Measurements from ENCODE around the gene SNX8.

DNA sequence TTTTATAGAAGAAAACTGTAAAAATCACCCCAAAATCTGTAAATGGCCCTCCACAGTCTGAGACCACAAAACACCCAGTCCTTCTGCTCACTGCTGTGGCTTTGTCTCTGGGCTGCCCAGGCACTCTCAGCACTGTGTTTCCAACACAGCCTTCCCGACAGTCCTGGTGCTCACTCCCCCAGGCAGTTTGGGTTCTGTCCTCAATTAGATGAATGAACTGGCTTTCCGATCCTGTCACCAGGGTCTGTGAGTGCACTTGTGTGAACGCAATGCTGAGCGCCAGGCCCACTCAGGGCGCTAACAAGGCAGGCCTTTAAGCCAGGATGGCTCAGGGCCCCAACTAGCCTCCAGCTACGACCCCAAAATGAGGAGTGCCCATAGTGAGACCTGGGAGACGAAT, 84.8 kb downstream of the SNX8 start:
- TF ChIP-seq ZNF274 (IDR thresholded peaks at IDR 0.05; ENCODE audit: low read depth, low read length) (no peak), YY1 (IDR thresholded peaks at IDR 0.05; ENCODE audit: insufficient read depth, insufficient read length) (no peak), SUZ12 (IDR thresholded peaks at IDR 0.05; ENCODE audit: extremely low read depth, insufficient read depth, insufficient read length) (no peak)

Measured in NT2/D1 (cell line).